Peyer's patch (tissue), 4 donors: ENCODE results near the gene DOHH.

Experiments
- CTCF ChIP-seq, 6 experiments: fragments of 450-650 bp in 4 of 6; fragments of 200-600 bp in 2 of 6; sonication (generic) in 1 of 6; IDR thresholded peaks; one replicate each; pipeline ENCODE4 v1.5.1; 2017 to 2019; ENCODE audit warnings: antibody characterized with exemption in 6 of 6, mild to moderate bottlenecking in 3 of 6, moderate library complexity in 1 of 6
- POLR2A ChIP-seq, 2 donors: fragments of 450-650 bp; IDR thresholded peaks; one replicate each; pipeline ENCODE4 v1.5.1; 2017; ENCODE audit warnings: antibody characterized with exemption in 2 of 2, mild to moderate bottlenecking in 2 of 2, moderate library complexity in 2 of 2

- TF ChIP-seq CTCF (IDR thresholded peaks at IDR 0.05) = no peak
- TF ChIP-seq POLR2A (IDR thresholded peaks at IDR 0.05) = no peak
Measured at GRCh38 chr19:3513229-3514140, 13.0 kb upstream of the DOHH start.
